Middle frontal gyrus (tissue), 1 donor: ENCODE data around the gene KLHL22.
"Not testable (repeated sequence)": the region's sequence is repeated elsewhere in the genome, so short reads cannot be mapped to it uniquely, and the experiment has no call there.

Experiments used
- DNase-seq: peaks from one replicate; pipeline ENCODE4 v3.0.0-alpha.2; 2015; ENCODE audit warnings: low spot score; ENCODE audit errors: extremely low spot score

KLHL22 gene

GRCh38 chr22:20471126-20471833 lies 24.3 kb downstream of the KLHL22 start:
- DNase-seq = no peak

GRCh38 chr22:20470525-20470924 lies 25.1 kb downstream of the KLHL22 start:
- not testable (repeated sequence) for DNase-seq

- DNase-seq = no peak
Observed at GRCh38 chr22:20469110-20469868, 26.3 kb downstream of the KLHL22 start.

- no peak for DNase-seq
Observed at GRCh38 chr22:20466659-20467379, 28.8 kb downstream of the KLHL22 start.

- DNase-seq = no peak
Observed at GRCh38 chr22:20465759-20466077, 29.9 kb downstream of the KLHL22 start.

GRCh38 chr22:20464912-20465758 lies 30.5 kb downstream of the KLHL22 start:
- no peak for DNase-seq

GRCh38 chr22:20464096-20464614 lies 31.4 kb downstream of the KLHL22 start:
- DNase-seq = no peak

- DNase-seq = no peak
Observed at GRCh38 chr22:20463324-20464095, 32.1 kb downstream of the KLHL22 start.

- DNase-seq = no peak
Observed at GRCh38 chr22:20459862-20460261, 35.7 kb downstream of the KLHL22 start.

GRCh38 chr22:20459152-20459542 lies 36.4 kb downstream of the KLHL22 start:
- DNase-seq = no peak

- DNase-seq = no peak
Observed at GRCh38 chr22:20458530-20459151, 37.0 kb downstream of the KLHL22 start.

GRCh38 chr22:20457506-20458240 lies 37.9 kb downstream of the KLHL22 start:
- no peak for DNase-seq

GRCh38 chr22:20456722-20457076 lies 38.9 kb downstream of the KLHL22 start:
- no peak for DNase-seq

GRCh38 chr22:20456064-20456721 lies 39.4 kb downstream of the KLHL22 start:
- peak; percentile 49 for DNase-seq

GRCh38 chr22:20455709-20456063 lies 39.9 kb downstream of the KLHL22 start:
- DNase-seq = no peak

GRCh38 chr22:20453222-20453621 lies 42.4 kb downstream of the KLHL22 start:
- no peak for DNase-seq

- DNase-seq = no peak
Observed at GRCh38 chr22:20451920-20452319, 43.7 kb downstream of the KLHL22 start.

- not testable (repeated sequence) for DNase-seq
Observed at GRCh38 chr22:20451129-20451778, 44.3 kb downstream of the KLHL22 start.
